ENCODE results near the gene GOLGA6C.
"Not testable (repeated sequence)": the region's sequence is repeated elsewhere in the genome, so short reads cannot be mapped to it uniquely, and the experiment has no call there.

Gene GOLGA6C

DNA sequence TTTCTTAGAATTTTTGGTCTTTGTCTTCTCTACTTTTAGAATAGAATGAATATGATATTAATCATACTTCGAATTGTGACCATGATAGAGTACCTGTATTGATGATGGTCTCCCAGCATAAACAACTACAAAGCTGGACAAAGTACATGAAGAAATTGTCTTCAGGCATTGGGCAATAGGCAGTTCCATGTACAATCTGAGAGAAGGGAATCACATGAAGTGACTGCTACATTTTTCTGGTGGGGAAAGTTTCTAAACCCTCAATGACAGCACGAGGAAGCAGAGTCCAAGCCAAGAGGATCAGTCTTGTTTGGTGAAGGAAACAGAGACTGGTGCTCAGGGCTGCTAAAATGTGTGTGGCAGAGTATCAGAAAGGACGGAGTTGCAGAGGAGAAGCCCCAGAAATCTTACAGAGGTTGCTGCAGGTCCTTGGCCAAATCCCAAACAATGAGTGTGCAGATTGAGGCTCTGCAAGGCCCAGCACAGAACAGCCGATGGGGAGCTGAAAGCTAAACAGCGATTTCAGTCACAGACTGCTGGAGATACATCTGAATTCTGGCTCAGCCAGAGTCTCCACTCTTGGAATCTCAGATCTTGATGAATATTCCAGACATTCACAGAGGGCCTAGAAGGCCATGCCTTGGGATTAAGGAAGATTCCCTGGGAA, 61.2 kb downstream of the GOLGA6C start:
- not testable (repeated sequence) for DNase-seq (ENCODE audit: low read depth in 2 of 2)
